Measurements from ENCODE around the gene EXOC3.

- TF ChIP-seq CTCF (conservative IDR thresholded peaks at IDR 0.05) = no peak; the same call in 1 of the 2 replicates
- TF ChIP-seq ZFX (IDR thresholded peaks at IDR 0.05) = no peak
Observed at GRCh38 chr5:435961-436640, 6.9 kb upstream of the EXOC3 start.
